Measurements from ENCODE around the gene ERH. TPM values are rescaled to one million over a fixed set of nuclear protein-coding genes. Genes with fewer than 3 reads are reported as not detected.

The ERH gene
- total RNA-seq, 2 donors from 2014 or later: 215 to 231 TPM

- Mint-ChIP-seq H3K27ac (no peak overlapping the region), H3K4me1 (ENCODE audit: low read depth) (peaks cover 33% of the 10 kb centered on the region), H3K9me3 (no peaks in the 10 kb centered on the region), H3K4me3 (peak overlapping the region in 1 of 2 donors; percentile 47), H3K27me3 (ENCODE audit: low read depth) (no peaks in the 10 kb centered on the region), H3K36me3 (ENCODE audit: insufficient read depth in 2 of 2) (no peaks in the 10 kb centered on the region)
- ATAC-seq (replicated peaks in 1 of 2) (peak; percentile 43 to 52), DNase-seq (peak; percentile 18 to 22)
Measured at GRCh38 chr14:69360438-69361108, 37.5 kb downstream of the ERH start.

GRCh38 chr14:69358966-69359365 is 39.1 kb downstream of the ERH start:
- H3K27me3 Mint-ChIP-seq (ENCODE audit: low read depth): no peaks in the 10 kb centered on the region
- no peaks in the 10 kb centered on the region for H3K9me3 Mint-ChIP-seq
- no peaks in the 10 kb centered on the region for H3K36me3 Mint-ChIP-seq (ENCODE audit: insufficient read depth in 2 of 2)
- no peak for ATAC-seq (replicated peaks in 1 of 2)
- peak overlapping the region; percentile 78 for H3K27ac Mint-ChIP-seq
- DNase-seq: no peak
- H3K4me1 Mint-ChIP-seq (ENCODE audit: low read depth): peaks cover 47% of the 10 kb centered on the region
- peak overlapping the region; percentile 40 to 58 for H3K4me3 Mint-ChIP-seq

GRCh38 chr14:69358233-69358963 is 39.7 kb downstream of the ERH start:
- H3K27ac Mint-ChIP-seq: peak overlapping the region; percentile 78
- peak overlapping the region; percentile 40 to 58 for H3K4me3 Mint-ChIP-seq
- H3K4me1 Mint-ChIP-seq (ENCODE audit: low read depth): peaks cover 50% of the 10 kb centered on the region
- H3K36me3 Mint-ChIP-seq (ENCODE audit: insufficient read depth in 2 of 2): no peaks in the 10 kb centered on the region
- ATAC-seq (replicated peaks in 1 of 2) (peak; percentile 83), DNase-seq (peak; percentile 59 to 63)
- no peaks in the 10 kb centered on the region for H3K27me3 Mint-ChIP-seq (ENCODE audit: low read depth)
- no peaks in the 10 kb centered on the region for H3K9me3 Mint-ChIP-seq

- Mint-ChIP-seq H3K4me1 (ENCODE audit: low read depth) (peaks cover 50% of the 10 kb centered on the region), H3K9me3 (no peaks in the 10 kb centered on the region), H3K27me3 (ENCODE audit: low read depth) (no peaks in the 10 kb centered on the region), H3K36me3 (ENCODE audit: insufficient read depth in 2 of 2) (no peaks in the 10 kb centered on the region), H3K27ac (no peak overlapping the region), H3K4me3 (peak overlapping the region in 1 of 2 donors; percentile 13)
- DNase-seq: no peak
- ATAC-seq (replicated peaks in 1 of 2): no peak
Measured at GRCh38 chr14:69357544-69358200, 40.4 kb downstream of the ERH start.

GRCh38 chr14:69356903-69357543 is 41.1 kb downstream of the ERH start:
- DNase-seq (no peak), ATAC-seq (replicated peaks in 1 of 2) (no peak)
- Mint-ChIP-seq H3K4me3 (no peak overlapping the region), H3K9me3 (no peaks in the 10 kb centered on the region), H3K27ac (no peak overlapping the region), H3K27me3 (ENCODE audit: low read depth) (no peaks in the 10 kb centered on the region), H3K36me3 (ENCODE audit: insufficient read depth in 2 of 2) (no peaks in the 10 kb centered on the region), H3K4me1 (ENCODE audit: low read depth) (peaks cover 50% of the 10 kb centered on the region)

- no peak for ATAC-seq (replicated peaks in 1 of 2)
- Mint-ChIP-seq H3K36me3 (ENCODE audit: insufficient read depth in 2 of 2) (no peaks in the 10 kb centered on the region), H3K9me3 (no peaks in the 10 kb centered on the region), H3K4me1 (ENCODE audit: low read depth) (peaks cover 46% of the 10 kb centered on the region), H3K4me3 (peak overlapping the region; percentile 14 to 48), H3K27me3 (ENCODE audit: low read depth) (no peaks in the 10 kb centered on the region), H3K27ac (no peak overlapping the region)
- no peak for DNase-seq
Measured at GRCh38 chr14:69355607-69356281, 42.4 kb downstream of the ERH start.

GRCh38 chr14:69355154-69355597 is 42.9 kb downstream of the ERH start:
- H3K4me3 Mint-ChIP-seq: peak overlapping the region; percentile 76 to 78
- H3K27me3 Mint-ChIP-seq (ENCODE audit: low read depth): no peaks in the 10 kb centered on the region
- no peaks in the 10 kb centered on the region for H3K9me3 Mint-ChIP-seq
- no peak for ATAC-seq (replicated peaks in 1 of 2)
- DNase-seq: no peak
- H3K27ac Mint-ChIP-seq: peak overlapping the region; percentile 62
- H3K4me1 Mint-ChIP-seq (ENCODE audit: low read depth): peaks cover 40% of the 10 kb centered on the region
- no peaks in the 10 kb centered on the region for H3K36me3 Mint-ChIP-seq (ENCODE audit: insufficient read depth in 2 of 2)

- DNase-seq: peak; percentile 78 to 79
- Mint-ChIP-seq H3K4me3 (peak overlapping the region; percentile 76 to 78), H3K27me3 (ENCODE audit: low read depth) (no peaks in the 10 kb centered on the region), H3K4me1 (ENCODE audit: low read depth) (peaks cover 37% of the 10 kb centered on the region), H3K9me3 (no peaks in the 10 kb centered on the region), H3K36me3 (ENCODE audit: insufficient read depth in 2 of 2) (no peaks in the 10 kb centered on the region), H3K27ac (peak overlapping the region; percentile 62)
- ATAC-seq (replicated peaks in 1 of 2): peak; percentile 75 to 85
Measured at GRCh38 chr14:69354383-69355153, 43.5 kb downstream of the ERH start.

- ATAC-seq (replicated peaks in 1 of 2): no peak
- no peaks in the 10 kb centered on the region for H3K36me3 Mint-ChIP-seq (ENCODE audit: insufficient read depth in 2 of 2)
- H3K27me3 Mint-ChIP-seq (ENCODE audit: low read depth): peaks cover under 1% of the 10 kb centered on the region
- DNase-seq: no peak
- no peak overlapping the region for H3K27ac Mint-ChIP-seq
- no peaks in the 10 kb centered on the region for H3K9me3 Mint-ChIP-seq
- no peak overlapping the region for H3K4me3 Mint-ChIP-seq
- peaks cover 24% of the 10 kb centered on the region for H3K4me1 Mint-ChIP-seq (ENCODE audit: low read depth)
Measured at GRCh38 chr14:69353168-69353567, 44.9 kb downstream of the ERH start.

GRCh38 chr14:69351911-69352310 is 46.2 kb downstream of the ERH start:
- Mint-ChIP-seq H3K27me3 (ENCODE audit: low read depth) (peaks cover 9% of the 10 kb centered on the region), H3K4me1 (ENCODE audit: low read depth) (peaks cover 17% of the 10 kb centered on the region), H3K27ac (no peak overlapping the region), H3K36me3 (ENCODE audit: insufficient read depth in 2 of 2) (no peaks in the 10 kb centered on the region), H3K9me3 (no peaks in the 10 kb centered on the region), H3K4me3 (no peak overlapping the region)
- ATAC-seq (replicated peaks in 1 of 2) (no peak), DNase-seq (no peak)

GRCh38 chr14:69351385-69351784 is 46.7 kb downstream of the ERH start:
- Mint-ChIP-seq H3K4me3 (no peak overlapping the region), H3K9me3 (no peaks in the 10 kb centered on the region), H3K27me3 (ENCODE audit: low read depth) (peaks cover 9% of the 10 kb centered on the region), H3K36me3 (ENCODE audit: insufficient read depth in 2 of 2) (no peaks in the 10 kb centered on the region), H3K27ac (no peak overlapping the region), H3K4me1 (ENCODE audit: low read depth) (peaks cover 17% of the 10 kb centered on the region)
- DNase-seq (no peak), ATAC-seq (replicated peaks in 1 of 2) (no peak)

- Mint-ChIP-seq H3K4me1 (ENCODE audit: low read depth) (peaks cover 17% of the 10 kb centered on the region), H3K36me3 (ENCODE audit: insufficient read depth in 2 of 2) (no peaks in the 10 kb centered on the region), H3K9me3 (no peaks in the 10 kb centered on the region), H3K27me3 (ENCODE audit: low read depth) (peaks cover 9% of the 10 kb centered on the region), H3K27ac (no peak overlapping the region), H3K4me3 (no peak overlapping the region)
- ATAC-seq (replicated peaks in 1 of 2): no peak
- no peak for DNase-seq
Measured at GRCh38 chr14:69350892-69351291, 47.2 kb downstream of the ERH start.
